ENCODE results near the gene STOX2.
"Not testable (repeated sequence)": the region's sequence is repeated elsewhere in the genome, so short reads cannot be mapped to it uniquely, and the experiment has no call there.

- TF ChIP-seq TEAD3 (CRISPR knock-in tag; optimal IDR thresholded peaks at IDR 0.05; ENCODE audit: borderline replicate concordance); ZNF83 (CRISPR knock-in tag; IDR thresholded peaks at IDR 0.05; ENCODE audit: borderline replicate concordance); NONO (IDR thresholded peaks at IDR 0.05); NONO (CRISPR knock-in tag; conservative IDR thresholded peaks at IDR 0.05); ZNF512 (CRISPR knock-in tag; IDR thresholded peaks at IDR 0.05); BHLHE40 (IDR thresholded peaks at IDR 0.05; ENCODE audit: low read length); ZBTB34 (CRISPR knock-in tag; IDR thresholded peaks at IDR 0.05); HOMEZ (CRISPR knock-in tag; IDR thresholded peaks at IDR 0.05; ENCODE audit: low read depth); SMC3 (IDR thresholded peaks at IDR 0.05; ENCODE audit: low read length): not testable (repeated sequence)
Observed at GRCh38 chr4:183952652-183953051, 47.5 kb downstream of the STOX2 start.
